ENCODE results near the gene PPP1CA. TPM values are rescaled to one million over a fixed set of nuclear protein-coding genes. Genes with fewer than 3 reads are reported as not detected.

The PPP1CA gene
- total and polyA plus RNA-seq, 7 donors = 72.6 to 191 (median 108) TPM

DNA sequence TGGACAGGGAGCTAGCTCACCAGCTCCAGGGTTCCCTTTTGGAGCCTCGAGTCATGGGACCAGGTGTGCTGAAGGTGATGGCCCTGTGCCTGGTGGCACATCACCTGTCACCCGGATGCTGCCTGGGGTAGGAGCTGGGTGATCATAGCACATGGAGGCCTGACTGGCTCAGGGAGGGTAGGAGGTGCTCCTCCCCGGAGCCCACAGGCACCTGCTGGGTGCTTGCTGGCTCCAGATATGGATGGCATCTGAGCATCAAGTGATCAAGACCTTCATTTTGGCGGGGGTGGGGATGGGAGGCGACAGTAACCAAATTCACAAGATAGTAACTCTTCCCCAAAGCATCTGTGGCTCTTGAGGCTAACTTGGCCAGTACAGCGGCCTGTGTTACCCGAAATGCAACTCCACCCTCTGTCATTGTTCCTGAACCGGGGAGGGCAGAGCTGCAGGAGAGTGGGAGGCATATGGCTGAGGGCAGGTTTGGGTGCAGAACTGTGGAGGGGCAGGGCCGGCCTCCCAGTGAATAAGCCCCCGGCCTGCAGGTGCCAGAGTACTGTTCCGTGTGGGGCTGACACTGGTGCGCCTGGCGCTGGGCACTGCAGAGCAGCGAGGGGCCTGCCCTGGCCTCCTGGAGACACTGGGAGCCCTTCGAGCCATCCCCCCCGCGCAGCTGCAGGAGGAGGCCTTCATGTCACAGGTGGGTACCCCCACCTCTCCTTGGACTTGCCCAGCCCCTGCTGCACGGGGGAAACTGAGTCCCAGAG lies 7.0 kb upstream of the PPP1CA start:
- H3K9me3 ChIP-seq = no peaks in the 10 kb centered on the region
- peaks cover 0 to 32% (median 11%) of the 10 kb centered on the region in 3 donors for H3K27me3 ChIP-seq (ENCODE audit: insufficient read depth in 3 of 3, low read length in 2 of 3)
- intact Hi-C loops (cut with DNase I) = no loop called here
- no peaks in the 10 kb centered on the region for H3K36me3 ChIP-seq (ENCODE audit: insufficient read depth in 1 of 2, low read depth in 1 of 2)
- no peak for DNase-seq
- no peaks in the 10 kb centered on the region for H3K4me1 ChIP-seq
- TF ChIP-seq CTCF (IDR thresholded peaks at IDR 0.05) = no peak
- no peak overlapping the region for H3K27ac ChIP-seq
- no peak overlapping the region for H3K4me3 ChIP-seq
- no peak for ATAC-seq
- 65 to 71% (median 67%) methylated on average over 18 of the region's 18 CpGs for WGBS, 3 donors

- Histone ChIP-seq H3K4me3 (no peak overlapping the region), H3K27ac (no peak overlapping the region), H3K27me3 (ENCODE audit: insufficient read depth in 3 of 3, low read length in 2 of 3) (peaks cover 0 to 32% (median 9%) of the 10 kb centered on the region in 3 donors)
Observed at GRCh38 chr11:67407688-67408163, 6.1 kb upstream of the PPP1CA start.

DNA sequence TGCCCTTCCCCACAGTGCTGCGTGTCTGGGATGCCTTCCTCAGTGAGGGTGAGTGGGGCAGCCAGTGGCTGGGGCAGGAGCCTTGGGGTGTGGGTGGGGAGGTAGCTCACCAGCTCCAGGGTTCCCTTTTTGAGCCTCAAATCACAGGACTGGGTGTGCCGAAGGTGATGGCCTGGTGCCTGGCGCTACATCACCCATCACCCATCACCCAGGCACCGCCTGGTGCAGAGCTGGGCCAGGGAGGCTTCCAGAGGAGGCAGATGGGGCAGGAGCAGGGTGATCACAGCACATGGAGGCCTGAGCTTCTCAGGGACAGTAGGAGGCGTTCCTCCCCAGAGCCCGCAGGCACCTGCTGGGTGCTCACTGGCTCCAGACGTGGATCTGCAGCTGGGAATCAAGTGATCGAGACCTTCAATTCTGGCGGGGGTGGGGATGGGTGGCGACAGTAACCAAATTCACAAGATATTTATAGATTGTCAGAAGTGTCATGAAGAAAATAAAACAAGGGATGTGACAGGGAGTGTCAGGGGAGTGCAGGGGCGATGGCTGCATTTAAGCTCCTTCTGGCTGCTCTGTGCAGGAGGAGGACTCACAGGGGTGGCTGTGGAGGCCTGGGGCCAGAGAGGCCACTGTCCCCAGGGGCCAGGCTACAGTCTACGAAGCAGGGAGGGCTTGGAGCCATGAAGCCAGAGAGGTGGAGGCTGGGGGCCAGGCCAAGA lies 5.5 kb upstream of the PPP1CA start:
- peaks cover 2% of the 10 kb centered on the region for H3K4me1 ChIP-seq
- ATAC-seq (no peak), DNase-seq (no peak)
- TF ChIP-seq CTCF (IDR thresholded peaks at IDR 0.05) = no peak
- intact Hi-C loops (cut with DNase I) = no loop called here
- no peaks in the 10 kb centered on the region for H3K9me3 ChIP-seq
- peaks cover 0 to 32% (median 9%) of the 10 kb centered on the region in 3 donors for H3K27me3 ChIP-seq (ENCODE audit: insufficient read depth in 3 of 3, low read length in 2 of 3)
- H3K36me3 ChIP-seq (ENCODE audit: insufficient read depth in 1 of 2, low read depth in 1 of 2) = no peaks in the 10 kb centered on the region
- WGBS, 3 donors = 37 to 61% (median 38%) methylated on average over 12 of the region's 12 CpGs
- H3K27ac ChIP-seq = no peak overlapping the region
- H3K4me3 ChIP-seq = no peak overlapping the region

More at GRCh38 chr11:67407688-67408163, 6.1 kb upstream of the PPP1CA start:
- 53 to 71% (median 61%) methylated on average over 12 of the region's 12 CpGs for WGBS, 3 donors
- DNase-seq (no peak), ATAC-seq (no peak)
- Histone ChIP-seq H3K36me3 (ENCODE audit: insufficient read depth in 1 of 2, low read depth in 1 of 2) (no peaks in the 10 kb centered on the region), H3K9me3 (no peaks in the 10 kb centered on the region), H3K4me1 (no peaks in the 10 kb centered on the region)
- TF ChIP-seq CTCF (IDR thresholded peaks at IDR 0.05) = no peak
- intact Hi-C loops (cut with DNase I) = no loop called here

DNA sequence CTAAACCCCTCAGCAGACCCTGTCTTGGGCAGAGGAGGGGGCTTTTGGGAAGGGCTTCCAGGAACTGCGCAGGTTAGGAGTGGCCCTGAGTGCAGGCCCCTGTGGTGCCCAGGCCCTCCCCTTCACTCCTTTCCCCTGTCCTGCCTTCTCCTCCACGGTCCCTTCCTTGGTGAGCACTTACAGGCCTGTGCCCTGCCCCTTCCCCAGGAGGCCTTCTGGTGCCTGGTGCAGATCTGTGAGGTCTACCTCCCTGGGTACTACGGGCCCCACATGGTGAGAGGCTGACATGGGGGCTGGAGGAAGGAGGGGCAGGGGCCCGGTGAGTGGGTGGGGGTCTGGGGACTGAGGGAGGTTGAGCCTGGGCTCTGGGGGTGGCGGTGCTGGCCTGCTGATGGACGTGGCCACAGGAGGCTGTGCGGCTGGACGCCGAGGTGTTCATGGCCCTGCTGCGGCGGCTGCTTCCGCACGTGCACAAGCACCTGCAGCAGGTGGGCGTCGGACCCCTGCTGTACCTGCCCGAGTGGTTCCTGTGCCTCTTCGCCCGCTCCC lies 4.8 kb upstream of the PPP1CA start:
- 81 to 85% (median 85%) methylated on average over 14 to 18 of the region's 18 CpGs for WGBS, 3 donors
- Histone ChIP-seq H3K27ac (no peak overlapping the region), H3K36me3 (ENCODE audit: insufficient read depth in 1 of 2, low read depth in 1 of 2) (no peaks in the 10 kb centered on the region), H3K4me3 (no peak overlapping the region), H3K9me3 (no peaks in the 10 kb centered on the region), H3K4me1 (peaks cover 5% of the 10 kb centered on the region), H3K27me3 (ENCODE audit: insufficient read depth in 3 of 3, low read length in 2 of 3) (peaks cover 0 to 32% (median 9%) of the 10 kb centered on the region in 3 donors)
- intact Hi-C loops (cut with DNase I) = no loop called here
- DNase-seq = no peak
- no peak for TF ChIP-seq CTCF (IDR thresholded peaks at IDR 0.05)
- no peak for ATAC-seq
